GM19239 (cell line): ENCODE measurements around the gene ST14.
"Not testable (repeated sequence)": the region's sequence is repeated elsewhere in the genome, so short reads cannot be mapped to it uniquely, and the experiment has no call there.

Experiments
- DNase-seq: peaks from one replicate; pipeline ENCODE4 v3.0.0; 2011; ENCODE audit warnings: low spot score; ENCODE audit not compliant: insufficient read length
- FAIRE-seq: peaks from 2 replicates; lab custom pipeline; 2011; peaks lifted over from hg19 to GRCh38; lab: Jason Lieb, UNC

The ST14 gene

DNA sequence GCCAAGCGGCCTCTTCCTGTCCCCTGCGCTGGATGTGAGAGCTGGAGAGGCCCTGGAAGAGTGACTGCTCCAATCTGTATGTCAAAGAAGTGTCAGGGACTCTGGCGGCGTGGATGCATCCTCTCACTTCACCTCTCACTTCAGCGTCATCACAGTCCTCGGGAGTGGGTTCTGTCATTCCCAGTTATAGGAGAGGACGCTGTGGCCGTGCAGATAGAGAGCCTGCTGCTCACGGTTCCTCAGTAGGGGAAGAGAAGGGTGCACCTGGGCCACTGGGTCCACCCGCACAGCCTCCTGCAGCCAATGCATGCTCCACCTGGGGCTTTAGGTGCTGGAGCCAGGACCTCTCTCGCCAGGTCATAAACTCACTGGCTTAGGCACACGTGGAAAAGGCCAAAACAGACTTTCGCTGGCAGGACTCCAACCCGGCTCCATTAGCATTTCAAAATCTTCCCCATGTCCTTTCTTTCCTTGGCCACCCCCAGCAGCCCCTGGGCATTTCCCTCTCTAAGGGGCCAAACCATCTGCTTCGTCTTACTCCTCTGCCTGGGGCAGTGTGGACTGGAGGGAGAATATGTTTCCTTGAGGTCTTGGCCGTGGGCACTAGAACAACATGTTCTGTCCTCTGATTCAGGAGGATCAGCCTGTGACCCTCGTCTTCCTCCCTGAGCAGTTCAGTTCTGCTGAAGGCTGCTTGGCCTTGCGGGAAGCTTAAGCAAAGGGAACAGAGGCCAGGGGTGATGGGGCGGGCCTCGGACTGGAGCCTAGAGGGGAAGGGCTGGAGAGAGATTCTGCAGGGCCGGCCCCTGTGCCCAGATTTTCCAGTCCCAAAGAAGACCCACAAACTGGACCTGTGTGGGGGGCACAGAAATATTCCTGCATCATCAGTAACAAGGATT, 57.8 kb downstream of the ST14 start:
- no peak for DNase-seq
- FAIRE-seq = no peak

DNA sequence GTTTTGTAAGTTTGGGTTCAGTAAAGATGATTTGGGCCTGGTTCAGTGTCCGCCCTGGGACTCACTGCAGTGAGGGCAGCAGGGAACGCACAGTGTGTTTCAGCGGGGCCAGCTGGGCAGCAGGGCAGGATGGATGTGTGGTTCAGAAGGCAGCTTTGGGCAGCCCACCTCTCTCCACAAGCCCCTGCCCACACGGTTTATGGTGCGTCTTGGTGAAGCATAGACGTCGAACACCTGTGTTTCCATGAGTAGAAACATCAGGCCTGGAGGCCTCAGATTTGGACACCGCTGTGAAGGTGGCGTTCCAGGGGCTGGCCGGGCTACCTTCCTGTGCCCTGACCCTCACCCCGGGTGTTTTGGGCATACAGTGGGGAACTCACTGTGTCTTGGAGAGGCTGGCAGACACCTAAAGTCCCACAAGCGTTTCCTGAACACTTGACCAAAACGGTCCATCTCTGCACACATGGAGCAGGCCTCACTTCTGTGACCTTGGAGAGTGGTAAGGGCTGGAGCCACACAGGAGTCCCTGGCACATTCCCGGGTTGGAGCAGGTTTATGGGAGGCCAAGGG, 59.0 kb downstream of the ST14 start:
- FAIRE-seq (no peak), DNase-seq (no peak)

DNA sequence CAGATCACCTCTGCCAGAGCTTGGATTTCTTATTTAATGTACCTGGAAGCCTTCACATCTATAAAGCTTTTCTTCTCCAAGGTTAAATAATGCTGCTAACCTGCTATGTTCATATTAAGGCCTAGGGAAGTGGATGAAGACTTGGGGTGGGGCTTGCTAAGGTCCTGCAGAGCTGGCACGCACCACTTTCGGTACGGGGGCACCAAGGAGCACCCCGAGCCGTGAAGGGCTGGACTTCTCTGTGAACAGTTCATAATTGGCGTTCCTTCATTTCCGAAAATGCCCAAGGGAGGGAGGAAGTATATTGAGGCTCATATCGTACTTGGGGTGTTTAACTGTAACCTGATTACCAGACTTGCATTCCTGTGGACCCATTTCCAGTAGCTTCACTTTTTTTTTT, 59.6 kb downstream of the ST14 start:
- DNase-seq (no peak), FAIRE-seq (no peak)

DNA sequence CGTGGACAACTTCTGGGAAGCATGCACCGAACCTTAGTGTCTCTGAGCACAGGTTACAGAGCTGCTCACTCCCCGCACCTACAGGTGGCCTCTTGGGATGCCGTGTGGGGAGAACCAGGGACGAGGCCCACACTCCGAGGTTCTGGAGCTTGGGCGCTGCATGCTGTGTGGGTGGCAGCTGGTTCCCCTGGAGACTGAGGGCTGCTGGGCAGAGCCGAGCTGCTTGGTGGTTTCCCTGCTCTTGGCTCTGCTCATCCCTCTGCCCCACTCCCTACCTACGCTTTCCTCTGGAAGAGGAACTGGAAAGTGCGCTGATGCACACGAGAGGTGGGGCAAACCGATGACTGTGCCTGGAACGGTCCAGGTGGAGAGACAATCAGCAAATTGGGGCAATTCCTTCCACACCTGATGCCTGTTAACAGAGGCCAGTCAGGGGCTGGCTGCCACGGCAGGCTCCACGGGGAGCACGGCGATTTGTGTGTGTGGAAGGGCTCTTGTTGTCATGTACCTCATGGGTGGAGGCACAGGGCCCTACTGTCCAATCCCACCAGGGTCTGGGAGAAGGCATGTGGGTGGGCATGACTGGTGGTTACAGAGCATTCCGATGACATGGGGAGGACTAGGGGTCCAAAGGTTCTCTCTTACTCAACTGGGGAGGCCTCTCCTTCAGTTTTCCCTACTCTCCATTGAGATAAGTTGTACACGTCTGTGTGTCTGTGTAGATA, 60.9 kb downstream of the ST14 start:
- DNase-seq (no peak), FAIRE-seq (no peak)

DNA sequence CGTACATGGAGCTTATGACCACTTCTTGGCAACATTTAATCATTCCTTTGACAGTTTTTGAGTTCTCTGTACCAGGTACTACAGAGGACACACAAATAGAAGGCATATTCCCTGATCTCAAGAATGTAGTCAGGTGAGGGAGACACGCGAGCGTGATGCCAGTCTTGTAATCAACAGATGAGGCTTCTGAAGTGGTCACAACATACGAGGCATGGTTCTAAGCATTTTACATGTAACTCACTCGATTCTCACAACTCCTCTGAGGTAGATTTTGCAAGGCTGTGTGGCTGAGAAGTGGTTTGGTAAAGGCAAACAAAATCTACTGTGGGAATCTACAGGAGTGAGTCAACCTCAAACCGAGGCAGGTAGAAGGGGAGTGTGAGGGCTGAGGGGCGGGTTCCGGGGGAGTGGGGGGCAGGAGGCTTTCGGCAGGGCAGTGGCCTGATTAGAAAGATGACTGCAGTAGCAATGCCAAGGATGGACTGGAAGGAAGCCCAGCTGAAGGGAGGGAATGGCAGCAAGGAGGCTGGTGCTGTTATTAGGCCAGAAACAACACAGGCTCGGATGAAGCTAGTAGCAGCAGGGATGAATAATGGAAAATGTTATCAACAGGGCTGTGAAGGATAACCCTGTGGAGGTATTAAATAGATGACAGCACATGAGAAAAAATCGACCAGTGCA, 63.8 kb downstream of the ST14 start:
- no peak for FAIRE-seq
- DNase-seq = no peak

DNA sequence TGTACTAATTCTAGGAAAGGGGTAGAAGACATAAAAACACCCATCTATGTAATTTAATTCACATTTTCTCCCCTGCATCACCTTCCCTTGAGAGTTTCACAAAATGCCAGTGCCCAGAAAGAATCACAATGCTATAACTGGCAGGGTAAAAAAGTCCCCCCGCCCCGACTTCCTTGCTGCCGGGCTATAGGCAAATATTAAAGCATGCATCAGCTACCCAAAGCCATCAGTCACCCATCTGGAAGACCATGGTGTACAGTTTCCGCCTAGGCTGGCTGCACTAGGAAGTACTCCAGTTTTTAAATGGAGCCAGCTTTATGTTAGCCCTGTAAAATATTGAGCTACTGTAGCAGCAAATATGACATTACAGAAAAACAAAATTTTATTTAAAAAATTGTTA, 67.8 kb downstream of the ST14 start:
- no peak for DNase-seq
- no peak for FAIRE-seq

DNA sequence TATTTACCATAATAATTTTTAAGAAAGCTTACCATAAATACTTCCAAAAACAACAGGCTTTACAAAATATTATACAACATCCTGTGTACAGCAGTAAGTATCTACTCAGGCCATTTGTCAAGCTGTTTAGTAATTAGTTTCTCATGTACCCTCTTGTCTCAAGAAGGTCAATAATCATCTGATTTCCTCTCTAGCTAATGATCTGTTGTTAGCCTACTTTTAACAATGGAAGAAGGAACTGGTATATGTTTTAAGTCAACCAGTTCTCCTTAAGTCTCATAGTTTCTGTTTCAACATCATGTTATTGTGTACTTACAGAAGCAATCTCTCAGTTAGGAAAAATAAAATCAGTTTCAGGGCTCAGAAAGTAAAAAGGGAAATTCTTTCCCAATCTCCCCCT, 73.9 kb downstream of the ST14 start:
- not testable (repeated sequence) for DNase-seq, FAIRE-seq

DNA sequence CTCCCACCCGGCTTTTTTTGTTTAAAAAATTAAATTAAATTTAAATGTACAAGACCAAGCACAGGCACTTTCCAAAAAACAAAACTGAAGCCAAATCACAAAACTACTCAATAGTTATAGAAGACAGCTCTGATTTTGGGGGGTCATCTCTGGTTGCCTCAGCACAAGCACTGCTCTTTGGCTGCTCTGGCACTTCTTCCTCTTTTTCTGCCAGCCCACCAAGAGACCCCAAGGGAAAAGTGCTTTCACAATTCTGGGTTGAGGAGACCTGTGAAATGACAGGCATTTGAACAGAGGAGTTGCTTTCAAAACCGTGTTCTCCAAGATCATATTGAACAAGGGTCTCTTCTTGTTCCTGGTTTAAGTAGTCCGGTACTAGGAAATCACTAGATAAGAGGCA, 74.3 kb downstream of the ST14 start:
- DNase-seq = not testable (repeated sequence)
- peak; percentile 67 for FAIRE-seq

DNA sequence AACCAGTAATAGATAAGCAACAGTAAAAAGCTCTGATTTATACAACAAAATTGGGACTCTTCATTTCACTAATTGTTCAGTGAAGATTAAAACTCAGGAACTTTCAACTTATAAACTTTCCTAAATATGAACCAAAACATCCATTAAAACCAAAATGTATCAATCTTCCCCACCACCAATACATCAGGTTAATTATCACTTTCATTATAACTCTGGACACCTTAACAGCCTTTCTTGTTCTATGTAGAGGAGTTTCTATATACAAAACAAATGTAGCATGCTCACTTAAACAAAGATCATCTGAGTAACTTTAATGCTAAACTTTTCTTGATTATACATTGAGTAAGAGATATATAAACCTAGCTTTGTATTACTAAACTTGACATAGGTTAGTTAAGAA, 74.7 kb downstream of the ST14 start:
- FAIRE-seq (no peak), DNase-seq (no peak)

DNA sequence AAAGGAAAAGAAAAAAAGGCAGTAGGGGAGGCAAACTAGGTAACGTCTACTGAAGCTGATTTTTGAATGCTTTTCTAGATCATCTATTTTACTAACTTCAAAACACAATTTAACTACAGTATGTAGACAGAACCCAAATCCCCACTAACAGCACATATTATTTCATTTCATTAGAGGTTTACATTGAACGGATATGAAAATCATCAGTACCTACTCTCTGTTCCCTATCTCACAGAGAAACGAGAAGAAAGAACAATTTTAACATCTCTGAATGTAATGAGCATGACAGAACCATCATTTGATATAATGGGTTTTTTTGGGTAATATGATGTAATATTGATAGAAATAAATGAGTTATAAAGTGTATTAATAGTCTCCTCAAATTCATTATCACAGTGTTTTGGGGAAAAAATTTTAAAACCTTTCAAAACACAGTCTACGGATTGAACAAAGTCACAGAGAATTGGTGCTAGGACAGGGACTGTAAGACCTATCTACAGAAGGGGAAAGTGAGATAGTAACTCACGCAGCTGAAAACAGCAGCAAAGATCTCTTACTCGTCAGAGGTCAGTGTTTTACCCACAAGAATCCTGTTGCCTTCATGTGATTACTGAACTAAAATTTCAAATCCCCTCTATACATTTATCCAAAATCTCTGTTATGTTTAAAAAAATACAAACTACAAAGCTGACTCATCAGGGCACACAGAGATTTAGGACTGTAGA, 77.9 kb downstream of the ST14 start:
- DNase-seq (no peak), FAIRE-seq (no peak)

DNA sequence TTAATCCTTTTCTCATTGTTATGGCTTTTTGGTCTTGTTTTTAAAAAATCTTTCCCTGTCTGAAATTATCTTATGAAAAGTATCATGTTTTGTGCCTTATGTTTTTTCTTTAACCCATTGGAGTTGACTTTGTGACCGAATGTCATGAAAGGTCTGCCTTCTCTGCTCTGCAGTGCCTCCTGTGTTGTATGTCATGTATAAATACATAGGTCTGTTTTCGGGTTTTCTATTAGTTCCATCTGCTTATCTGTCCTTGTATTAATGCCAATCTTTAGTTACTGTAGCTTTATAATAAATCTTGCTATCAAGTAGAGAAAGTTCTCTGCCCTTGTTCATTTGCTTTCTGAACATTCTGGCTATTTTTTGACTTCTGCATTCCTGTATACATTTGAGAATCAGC, 82.1 kb downstream of the ST14 start:
- DNase-seq = no peak
- FAIRE-seq = no peak

DNA sequence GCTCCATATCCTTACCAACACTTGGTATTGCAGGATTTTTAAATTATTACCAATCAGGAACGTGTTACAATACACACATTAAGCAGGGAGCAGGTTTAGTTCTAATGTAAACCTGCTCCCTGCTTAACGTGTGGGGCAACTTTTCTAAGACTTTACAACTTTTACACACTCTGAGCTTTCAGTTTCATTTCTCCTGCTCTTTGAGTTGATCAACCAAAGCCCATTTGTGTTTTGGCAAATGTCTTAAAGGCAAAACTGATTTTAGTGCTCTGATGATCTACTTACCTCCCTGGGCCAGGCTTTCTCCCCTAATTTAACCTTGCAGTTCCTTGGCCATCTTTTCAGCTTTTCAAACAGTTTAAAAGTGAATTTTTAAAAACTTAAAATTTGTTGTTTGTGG, 84.2 kb downstream of the ST14 start:
- DNase-seq = peak; percentile 25
- peak; percentile 88 for FAIRE-seq

DNA sequence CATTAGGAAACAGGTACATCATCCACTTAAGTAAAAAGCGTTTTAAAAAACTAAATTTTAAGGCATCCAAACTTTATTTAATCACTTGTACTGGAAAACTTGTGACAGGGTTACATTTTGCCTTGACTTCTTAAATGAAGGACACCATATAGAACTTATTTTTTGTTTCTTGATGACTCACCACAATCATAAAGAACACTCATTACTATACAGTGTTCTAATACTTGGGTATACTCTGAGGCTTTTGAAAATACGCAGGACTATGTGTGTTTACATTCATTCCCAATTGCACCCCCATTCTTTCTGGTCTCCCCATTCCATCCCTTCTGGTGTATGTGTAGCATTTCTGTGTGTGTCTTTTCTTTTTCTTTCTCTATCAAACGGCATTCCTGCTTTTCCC, 85.3 kb downstream of the ST14 start:
- DNase-seq (no peak), FAIRE-seq (peak; percentile 54)

DNA sequence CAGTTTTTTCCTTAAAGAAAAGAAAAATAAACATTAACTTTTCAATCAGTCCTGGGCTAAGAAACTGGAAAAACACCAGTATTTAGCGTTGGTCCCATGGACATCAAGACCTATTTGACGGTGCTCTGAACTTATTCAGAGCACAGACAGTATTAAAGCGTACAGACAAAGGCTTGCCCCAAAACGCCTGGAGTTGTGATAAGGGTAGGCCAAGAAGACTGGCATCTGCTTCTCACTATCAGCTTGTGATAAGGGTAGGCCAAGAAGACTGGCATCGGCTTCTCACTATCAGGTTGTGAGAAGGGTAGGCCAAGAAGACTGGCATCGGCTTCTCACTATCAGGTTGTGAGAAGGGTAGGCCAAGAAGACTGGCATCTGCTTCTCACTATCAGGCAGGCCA, 85.8 kb downstream of the ST14 start:
- peak; percentile 47 for FAIRE-seq
- not testable (repeated sequence) for DNase-seq

DNA sequence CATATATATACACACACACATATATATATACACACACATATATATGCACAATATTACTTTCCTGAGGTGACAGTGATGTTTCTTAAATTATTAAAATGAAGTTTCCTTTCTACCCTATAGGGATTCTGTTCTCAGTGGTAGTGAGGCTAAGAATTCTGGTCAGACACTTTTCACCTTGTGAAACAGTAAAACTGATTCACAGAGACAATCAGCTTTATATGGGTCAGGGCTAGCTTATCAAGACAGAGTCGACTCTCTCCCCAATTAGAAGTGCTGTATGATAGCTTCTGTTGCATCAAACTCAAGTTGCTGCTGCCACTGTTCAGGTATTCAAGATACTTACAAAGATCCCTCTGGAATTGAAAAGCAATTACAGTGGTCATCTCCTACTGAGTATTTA, 86.7 kb downstream of the ST14 start:
- FAIRE-seq (no peak), DNase-seq (no peak)

DNA sequence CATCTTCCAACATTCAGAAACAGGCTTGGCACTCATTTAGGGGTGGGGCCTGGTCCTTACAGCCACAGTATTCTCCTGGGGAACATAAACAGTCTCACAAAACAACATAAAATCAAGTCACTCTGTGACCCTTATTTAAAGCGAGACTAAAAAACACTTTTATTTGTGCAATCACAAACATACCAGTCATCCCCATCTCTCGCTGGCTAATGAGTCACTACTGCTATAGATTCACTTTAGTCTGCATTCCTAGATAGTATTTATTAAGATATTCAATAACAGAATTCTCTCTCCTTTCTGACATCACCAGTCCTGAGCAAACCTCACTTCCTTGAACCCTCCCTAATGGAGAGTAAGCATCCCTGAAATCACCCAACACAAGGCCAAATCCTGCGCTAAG, 87.2 kb downstream of the ST14 start:
- no peak for DNase-seq
- FAIRE-seq = no peak

DNA sequence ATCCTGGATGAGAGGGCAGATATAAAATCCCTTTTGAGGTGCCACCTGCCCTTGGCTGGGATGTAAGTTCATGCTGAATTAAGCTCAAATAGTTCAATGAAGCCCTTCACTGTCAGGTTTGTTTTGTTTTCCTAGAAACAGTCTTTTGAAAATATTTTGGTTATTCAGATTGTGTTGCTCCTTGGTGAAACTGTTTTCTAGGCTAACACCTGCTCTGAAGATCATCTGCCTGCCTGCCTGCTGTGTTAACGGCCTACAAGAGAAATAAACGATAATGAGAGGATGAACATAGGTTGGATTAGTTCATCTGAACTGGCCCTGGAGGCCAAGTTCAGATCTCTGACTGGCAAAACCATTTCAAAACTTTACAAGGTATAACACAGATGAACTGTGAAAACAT, 87.7 kb downstream of the ST14 start:
- DNase-seq (no peak), FAIRE-seq (no peak)

DNA sequence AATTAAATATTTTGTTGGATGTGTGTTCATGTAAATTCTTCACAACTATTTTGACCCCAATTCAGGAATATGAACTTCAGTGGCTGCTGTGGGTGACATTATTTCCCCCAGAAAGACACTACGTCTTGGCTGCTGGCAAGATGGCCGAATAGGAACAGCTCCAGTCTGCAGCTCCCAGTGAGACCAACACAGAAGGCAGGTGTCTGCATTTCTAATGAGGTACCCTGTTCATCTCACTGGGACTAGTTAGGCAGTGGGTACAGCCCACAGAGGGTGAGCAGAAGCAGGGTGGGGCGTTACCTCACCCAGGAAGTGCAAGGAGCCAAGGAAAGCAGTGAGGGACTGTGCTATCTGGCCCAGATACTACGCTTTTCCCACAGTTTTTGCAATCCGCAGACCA, 89.8 kb downstream of the ST14 start:
- no peak for FAIRE-seq
- no peak for DNase-seq

DNA sequence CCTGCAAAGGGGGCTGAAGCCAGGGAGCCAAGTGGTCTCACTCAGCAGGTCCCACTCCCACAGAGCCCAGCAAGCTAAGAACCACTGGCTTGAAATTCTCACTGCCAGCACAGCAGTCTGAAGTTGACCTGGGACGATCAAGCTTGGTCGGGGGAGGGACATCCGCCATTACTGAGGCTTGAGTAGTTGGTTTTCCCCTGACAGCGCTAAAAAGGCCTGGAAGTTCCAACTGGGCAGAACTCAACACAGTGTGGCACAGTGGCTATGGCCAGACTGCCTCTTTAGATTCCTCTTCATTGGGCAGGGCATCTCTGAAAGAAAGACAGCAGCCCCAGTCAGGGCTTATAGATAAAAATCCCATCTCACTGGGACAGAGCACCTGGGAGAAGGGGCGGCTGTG, 90.3 kb downstream of the ST14 start:
- DNase-seq, FAIRE-seq: not testable (repeated sequence)

DNA sequence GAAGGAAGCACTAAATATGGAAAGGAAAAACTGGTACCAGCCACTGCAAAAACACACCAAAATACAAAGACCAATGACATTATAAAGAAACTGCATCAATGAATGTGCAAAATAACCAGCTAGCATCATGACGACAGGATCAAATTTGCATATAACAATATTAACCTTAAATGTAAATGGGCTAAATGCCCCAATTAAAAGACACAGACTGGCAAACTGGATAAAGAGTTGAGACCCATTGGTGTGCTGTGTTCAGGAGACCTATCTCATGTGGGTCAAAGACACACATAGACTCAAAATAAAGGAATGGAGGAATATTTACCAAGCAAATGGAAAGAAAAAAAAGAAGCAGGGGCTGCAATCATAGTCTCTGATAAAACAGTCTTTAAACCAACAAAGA, 92.2 kb downstream of the ST14 start:
- not testable (repeated sequence) for DNase-seq, FAIRE-seq
